HG03565 (cell line): ENCODE measurements around the gene DNAAF1.
A peak's percentile ranks its signal among the peaks of the same experiment; 100 is the strongest.
"Not testable (repeated sequence)": the region's sequence is repeated elsewhere in the genome, so short reads cannot be mapped to it uniquely, and the experiment has no call there.

Source experiments
- ATAC-seq: cut with Tn5 transposase; IDR thresholded peaks from one replicate; pipeline ENCODE4 v1.9.1; 2021; ENCODE audit warnings: mild to moderate bottlenecking, moderate library complexity; ENCODE audit not compliant: unreplicated experiment

Gene DNAAF1

DNA sequence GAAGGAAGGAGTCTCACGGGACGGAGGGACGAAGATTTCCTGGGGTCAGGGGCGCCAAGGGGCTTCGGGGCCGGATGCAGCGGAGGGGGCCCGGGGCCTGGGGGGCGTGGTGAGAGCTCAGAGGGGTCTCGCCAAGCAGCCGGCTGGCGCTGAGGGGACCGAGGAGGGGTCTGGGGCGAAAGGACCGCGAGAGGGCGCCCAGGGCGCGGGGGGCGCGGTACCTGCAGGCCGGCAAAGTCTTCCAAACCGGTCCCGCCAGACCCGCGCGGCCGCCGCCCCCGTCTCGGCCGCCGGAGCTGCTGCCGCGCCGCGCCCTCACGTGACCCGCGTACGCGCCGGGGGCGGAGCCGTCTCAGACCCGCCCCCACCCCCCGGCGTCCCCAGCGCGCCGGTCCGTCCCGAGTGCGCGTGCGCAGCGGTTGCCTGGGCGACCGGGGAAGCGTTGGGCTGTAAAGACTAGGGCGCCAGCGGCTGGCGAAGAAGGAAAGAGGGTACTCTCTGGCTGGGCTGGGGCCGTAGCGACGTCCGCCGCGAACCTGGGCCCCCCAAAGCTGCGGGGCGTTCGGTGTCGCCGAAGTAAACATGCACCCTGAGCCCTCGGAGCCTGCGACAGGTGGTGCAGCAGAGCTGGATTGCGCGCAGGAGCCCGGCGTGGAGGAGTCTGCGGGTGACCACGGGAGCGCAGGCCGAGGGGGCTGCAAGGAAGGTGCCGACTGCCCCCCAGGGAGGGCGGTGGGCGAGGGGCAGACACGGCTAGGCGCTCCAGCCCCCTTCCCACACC is at the start of gene DNAAF1, which contains the start of gene HSDL1:
Gene DNAAF1, plus strand, starts transcription at position 450 of the 781 bp plus-strand sequence. Its CDS starts 133 bp downstream, at position 583.
Gene HSDL1, minus strand, starts transcription at position 319 of the 781 bp plus-strand sequence. CDS start 13,856 bp downstream, outside the sequence.
- peak; percentile 81 for ATAC-seq

DNA sequence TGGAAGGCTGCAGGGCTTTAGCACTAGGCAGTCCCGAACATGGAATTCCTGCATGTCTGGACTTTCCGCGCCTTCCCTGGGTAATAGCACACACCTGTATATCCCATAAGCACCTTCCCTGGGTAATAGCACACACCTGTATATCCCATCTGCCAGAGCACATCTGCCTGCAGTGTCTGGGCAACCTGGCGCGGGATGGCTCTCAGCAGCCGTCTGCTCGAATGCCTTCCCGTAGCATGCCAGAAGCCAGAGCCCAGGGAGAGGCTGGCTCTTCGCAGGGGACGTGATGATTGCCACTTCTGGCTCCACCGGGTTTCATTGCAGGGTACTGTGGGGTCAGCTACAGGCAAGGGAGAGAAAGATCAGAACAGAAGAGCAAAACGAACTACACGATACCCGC is 49.6 kb upstream of the DNAAF1 start:
- ATAC-seq: no peak

DNA sequence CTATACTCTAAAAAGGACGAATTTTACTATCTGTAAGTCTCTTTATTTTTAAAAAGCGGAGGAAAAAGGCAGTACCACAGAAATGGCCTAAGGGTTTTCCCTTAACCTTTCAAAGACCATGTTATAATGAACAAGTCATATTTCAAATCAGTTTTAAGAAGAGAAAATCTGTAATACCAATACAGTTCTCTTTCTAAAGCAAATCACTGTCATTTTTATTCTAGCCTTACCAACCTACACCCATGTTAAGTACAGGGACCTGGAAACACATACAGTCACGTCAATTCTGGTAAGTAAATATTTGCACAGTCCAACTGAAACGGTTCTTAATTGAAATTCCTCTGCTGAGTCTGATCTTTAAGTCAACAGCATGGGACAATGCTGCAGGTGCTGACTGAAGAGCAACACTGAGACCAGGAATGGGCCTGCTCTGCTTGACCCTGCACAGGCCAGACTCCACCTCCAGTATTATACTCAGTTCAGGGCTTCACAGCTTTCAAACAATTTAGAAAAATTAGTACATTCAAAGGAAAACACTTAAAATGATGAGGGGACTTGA is 48.6 kb upstream of the DNAAF1 start:
- ATAC-seq: no peak

DNA sequence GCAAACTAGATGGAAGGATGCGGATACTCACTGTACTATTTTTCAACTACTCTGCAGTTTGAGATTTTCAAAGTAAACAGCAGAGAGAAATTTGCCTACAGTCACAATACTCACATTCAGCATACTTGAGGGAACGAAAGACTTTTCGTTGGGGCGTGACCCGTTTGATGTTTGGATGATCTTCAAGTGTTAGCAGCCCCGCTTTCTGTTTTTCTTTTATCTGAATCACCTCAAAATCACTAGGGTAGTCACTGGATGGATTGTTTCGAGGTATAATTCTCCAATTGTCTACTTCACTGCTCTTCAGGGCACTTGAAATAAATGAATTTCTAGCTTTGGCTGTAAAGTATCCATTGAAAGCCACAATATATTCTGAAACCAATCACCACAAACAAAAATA is 46.2 kb upstream of the DNAAF1 start:
- no peak for ATAC-seq

DNA sequence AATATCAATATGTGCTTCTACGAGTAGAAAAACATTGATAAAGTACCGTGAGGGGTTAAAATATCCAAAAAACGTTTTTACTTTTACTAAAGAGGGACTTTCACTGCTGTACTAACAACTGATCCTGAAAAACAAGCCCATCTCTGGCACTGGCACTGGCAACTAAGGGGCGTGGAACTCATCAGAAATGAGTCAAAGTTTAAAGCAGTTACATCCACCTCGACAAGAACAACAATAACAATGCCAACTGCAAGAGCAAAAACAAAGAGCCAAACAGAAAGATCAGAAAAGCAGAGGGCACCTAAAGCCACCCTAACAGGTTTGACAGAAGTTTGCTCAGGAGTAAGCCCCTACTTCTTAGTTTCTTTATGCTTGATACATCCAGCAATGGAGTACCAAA is 41.4 kb upstream of the DNAAF1 start:
- no peak for ATAC-seq

DNA sequence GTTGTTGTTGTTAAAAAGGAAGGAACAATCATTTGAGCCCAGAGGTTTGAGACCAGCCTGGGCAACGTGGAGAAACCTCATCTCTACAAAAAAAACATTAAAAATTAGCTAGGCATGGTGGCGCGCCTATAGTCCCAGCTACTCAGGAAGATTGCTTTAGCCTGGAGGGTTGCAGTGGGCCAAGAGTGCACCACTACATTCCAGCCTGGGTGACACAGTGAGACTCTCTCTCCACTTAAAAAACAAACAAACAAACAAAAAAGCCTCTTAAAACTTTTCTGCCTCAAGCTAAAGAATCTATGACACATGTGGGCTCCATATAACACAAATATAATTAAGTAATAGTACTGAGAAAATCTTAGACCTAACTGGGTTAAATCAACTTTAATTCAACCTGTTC is 40.9 kb upstream of the DNAAF1 start:
- no peak for ATAC-seq

DNA sequence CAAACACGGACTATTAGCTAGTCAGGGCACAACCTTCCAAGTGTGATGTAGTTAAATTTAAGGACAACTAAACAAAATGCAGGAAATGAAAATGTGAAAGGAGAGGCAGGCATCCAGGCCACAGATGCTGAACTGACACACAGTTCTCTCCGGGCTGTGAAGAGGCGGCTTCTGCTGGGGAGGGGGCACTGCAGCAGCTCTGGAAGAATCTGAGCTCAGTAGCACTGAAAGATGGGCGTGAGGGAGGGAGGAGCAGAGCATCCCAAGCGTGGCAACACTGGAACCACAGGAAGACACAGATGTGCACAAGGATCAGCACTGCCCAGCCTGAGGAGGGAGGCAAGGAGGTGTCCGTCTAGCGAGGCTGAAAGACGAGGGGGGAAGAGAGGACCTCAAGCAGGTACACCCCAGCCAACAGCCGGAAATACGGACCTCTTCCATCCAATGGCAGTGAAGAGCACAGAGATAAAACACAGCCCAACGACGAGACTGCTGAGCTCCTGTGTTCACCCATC is 39.8 kb upstream of the DNAAF1 start:
- ATAC-seq: no peak

DNA sequence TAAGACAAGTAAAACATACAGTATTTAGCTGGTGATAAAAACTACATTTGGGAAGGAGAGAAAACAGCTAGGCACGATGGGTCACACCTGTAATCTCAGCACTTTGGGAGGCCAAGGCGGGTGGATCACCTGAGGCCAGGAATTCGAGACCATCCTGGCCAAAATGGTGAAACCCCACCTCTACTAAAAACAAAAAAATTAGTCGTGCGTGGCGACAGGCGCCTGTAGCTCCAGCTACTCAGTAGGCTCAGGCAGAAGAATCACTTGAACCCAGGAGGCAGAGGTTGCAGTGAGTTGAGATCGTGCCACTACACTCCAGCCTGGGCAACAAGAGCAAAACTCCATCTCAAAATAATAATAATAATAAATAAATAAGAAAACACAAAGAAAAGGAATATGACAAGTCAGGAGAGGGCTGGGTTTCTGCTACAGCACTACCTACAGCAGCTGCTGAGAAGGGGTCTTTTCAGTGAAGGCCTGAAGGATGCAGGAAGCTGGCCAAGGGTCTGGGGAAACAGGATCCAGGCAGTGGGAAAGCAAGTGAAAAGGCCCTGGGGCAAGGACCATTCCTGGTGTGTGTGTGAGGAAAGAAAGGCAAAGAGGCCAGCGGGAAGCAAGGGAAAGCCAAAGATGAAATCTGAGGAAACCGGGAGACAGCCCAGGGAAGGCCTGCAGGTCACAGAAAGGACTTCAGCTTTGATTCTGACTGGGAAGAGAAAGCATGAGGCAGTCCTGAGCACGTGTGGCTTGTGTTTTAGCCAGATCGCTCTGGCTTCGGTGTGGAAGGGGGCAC is 39.0 kb upstream of the DNAAF1 start:
- no peak for ATAC-seq

DNA sequence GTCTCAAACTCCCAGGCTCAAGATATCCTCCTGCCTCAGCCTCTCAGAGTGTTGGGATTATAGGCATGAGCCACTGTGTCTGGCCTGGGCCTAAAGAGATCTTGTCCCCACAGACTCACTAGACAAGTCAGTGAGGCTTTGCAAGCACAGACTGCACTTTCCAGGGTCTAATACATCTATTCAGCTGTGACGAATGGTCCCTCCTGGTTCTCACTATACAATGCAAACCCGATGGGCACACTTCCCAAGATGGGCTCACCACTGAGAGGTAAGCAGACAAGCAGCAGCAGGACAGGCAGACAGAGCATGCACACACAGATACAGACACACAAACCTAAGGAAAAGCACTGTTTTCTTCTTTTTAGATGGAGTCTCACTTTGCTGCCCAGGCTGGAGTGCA is 37.2 kb upstream of the DNAAF1 start:
- no peak for ATAC-seq

DNA sequence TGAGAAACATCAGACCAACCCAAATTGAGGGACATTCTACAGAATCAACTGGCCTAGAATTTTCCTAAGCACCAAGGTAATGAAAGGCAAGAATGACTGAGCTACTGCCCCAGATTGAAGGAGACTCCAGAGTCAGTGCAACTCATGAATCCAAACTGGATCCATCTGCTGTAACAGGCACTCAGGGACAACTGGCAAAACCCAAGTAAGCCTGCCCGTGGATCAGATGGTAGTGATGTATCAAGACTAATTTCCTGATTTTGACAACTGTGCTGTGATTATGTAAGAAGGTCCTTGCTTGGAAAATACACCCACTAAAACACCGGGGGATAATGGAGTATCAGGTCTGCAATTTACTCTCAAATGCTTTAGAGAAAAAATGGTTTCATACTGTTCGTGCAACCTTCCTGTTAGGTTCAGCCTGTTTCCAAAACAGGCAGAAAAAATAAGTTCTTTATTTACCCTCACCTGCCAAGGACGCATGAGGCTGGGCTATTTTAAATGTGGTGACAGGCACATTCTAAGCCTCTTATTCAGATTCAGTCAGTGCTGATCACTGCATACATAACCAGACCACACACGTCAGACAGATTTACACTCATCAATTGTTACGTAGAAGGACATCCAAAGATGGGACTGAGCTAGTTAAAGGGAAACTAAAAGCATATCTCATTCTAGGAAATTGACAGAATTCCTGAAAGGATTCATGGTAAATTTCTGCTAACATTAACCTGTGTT is 35.3 kb upstream of the DNAAF1 start:
- no peak for ATAC-seq

DNA sequence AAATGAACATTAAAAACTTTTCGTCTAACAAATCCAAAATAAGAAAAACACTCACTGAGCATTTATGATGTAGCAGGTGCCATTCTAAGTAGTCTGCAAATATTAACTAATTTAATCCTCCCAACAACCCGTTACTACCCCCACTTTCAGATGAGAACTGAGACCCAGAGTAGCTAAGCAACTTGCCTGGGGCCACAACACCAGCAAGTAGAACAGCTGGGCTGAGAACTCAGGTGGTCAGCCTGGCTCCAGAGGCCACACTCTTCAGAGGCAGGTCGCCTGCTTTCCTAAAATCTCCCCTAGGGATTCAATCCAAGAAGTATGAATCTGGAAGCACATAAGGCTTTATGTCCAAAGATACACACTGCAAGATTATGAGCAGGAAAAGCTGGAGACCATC is 34.6 kb upstream of the DNAAF1 start:
- no peak for ATAC-seq

DNA sequence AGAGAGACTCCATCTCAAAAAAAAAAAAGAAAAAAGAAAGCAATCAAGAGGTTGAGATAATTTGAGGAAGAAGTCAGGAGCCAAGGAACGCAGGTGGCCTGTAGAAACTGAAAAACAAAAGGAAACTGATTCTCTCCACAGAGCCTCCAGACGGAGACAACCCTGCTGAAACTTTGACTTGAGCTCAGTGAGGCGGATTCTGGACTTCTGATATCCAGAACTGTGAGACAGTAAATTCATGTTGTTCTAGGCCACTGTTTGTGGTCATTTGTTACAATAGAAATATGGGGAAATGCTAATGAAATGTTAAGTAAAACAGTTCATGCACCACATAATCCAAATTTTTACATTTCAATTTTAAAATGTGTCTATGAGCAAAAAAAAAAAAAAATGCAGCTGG is 33.6 kb upstream of the DNAAF1 start:
- ATAC-seq: no peak

DNA sequence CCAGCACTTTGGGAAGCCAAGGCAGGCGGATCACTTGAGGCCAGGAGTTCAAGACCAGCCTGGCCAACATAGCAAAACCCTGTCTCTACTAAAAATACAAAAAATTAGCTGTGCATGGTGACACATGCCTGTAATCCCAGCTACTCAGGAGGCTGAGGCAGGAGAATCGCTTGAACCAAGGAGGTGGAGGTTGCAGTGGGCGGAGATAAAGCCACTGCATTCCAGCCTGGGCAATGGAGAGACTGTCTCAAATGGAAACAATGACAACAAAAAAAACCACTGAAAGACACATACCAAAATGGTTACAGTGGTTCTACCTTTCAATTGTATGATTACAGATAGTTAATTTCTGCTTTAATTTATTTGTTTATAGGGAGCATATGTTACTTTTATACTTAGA is 33.2 kb upstream of the DNAAF1 start:
- ATAC-seq: not testable (repeated sequence)

DNA sequence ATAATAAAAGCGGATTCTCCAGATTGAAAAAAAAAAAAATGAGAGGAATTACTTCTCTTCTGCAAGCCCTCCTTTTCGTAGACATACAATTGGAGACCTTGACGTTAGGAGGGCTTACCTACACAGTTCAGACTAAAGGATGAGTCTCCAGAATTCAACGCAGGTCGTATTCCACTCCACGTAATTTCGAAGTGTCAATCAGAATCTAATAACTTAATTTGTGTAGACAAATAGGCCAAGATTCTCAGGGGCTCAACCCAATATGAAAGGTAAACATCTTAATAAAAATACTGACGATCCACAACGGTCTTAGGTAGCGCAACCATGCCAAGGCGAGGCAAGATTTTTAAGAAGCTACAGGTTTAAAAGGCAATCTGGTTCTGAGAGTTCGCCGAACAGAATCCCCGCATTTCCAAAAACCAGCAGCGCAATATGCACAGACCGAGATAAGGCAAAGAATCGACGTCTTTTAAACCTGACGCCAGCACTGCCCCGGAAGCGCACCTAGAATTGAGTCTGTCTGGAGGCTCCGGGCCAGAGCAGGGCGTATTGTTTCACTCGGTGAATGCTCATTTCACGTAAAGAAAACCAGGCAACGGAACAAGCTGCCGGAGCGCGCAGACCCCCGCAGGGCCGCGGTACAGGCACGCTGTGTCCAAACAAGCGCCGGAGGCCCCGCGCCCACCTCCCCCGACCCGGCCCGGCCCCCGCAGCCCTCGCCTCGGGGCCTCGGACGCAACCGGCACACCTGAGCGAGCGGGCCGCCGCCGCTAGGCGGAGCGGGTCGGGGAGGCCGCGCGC is 29.0 kb upstream of the DNAAF1 start:
- ATAC-seq: no peak

DNA sequence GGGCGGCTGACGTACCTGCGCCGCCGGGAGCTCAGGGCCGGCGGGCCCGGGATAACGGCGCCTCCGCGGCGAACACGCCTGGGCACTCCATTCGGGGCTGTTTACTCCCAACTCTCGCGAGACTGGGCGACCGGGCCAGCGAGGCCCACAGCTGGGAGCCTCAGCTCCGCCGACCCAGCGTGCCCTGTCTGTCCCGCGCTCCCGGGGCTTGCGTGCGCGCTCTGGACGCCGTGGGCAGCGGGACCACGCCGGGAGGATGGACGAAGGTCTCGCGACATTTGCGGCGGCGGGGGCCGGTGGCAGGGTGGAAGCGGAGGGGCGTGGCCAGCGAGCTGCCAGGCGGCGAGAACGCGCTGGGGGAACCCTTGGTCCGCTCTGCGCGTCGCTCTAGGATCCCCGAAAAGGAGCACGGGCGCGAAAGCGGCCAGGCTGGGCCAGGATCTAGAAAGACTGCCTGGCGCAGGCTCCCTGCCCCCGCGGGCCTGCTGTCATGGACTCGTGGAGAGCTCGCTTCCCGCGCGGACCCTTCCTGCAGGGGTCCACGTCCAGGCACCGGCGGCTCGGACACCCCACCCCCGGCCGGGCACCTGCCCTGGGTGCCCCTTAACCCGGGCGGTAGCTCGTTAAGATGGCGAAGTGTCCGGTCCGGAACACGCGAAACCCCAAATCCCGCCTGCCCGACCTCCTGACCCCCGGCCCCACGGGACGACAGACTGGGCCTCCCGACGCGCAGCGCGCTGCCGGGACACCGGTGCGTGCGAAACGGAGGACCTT is 28.2 kb upstream of the DNAAF1 start, which contains the start of gene MBTPS1:
Gene MBTPS1, minus strand, starts transcription at position 223 of the 774 bp plus-strand sequence. CDS start 15,159 bp downstream, outside the sequence.
- peak; percentile 83 for ATAC-seq

DNA sequence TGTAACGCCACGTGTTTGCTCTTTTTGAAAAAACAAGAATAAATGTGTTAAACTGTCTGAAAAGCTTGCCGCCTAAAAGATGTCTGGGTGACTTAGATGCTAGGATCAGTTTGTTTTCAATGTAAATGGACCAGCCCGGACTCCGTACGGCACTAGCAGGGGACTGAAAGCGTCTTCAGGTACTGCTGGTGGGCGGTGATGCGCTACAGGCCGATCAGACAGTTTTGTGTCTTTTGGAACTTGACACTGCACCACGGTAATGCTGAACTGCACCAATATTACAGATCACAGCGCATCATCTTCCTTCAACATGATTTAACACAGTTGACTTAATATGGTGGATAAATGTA is 27.6 kb upstream of the DNAAF1 start:
- no peak for ATAC-seq

DNA sequence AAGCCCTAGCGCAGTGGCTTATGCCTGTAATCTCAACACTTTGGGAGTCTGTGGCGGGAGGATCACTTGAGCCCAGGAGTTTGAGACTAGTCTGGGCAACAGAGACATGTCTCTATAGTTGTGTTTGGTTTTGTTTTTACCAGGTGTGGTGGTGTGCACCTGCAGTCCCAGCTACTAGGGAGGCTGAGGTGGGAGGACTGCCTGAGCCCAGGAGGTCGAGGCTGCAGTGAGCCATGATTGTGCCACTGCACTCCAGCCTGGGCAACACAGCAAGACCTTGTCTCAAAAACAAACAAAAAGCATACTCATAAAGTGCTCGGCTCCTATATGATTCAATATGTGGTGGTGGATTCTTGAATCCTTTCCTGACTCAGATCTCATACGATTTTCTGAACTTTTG is 26.8 kb upstream of the DNAAF1 start:
- not testable (repeated sequence) for ATAC-seq

DNA sequence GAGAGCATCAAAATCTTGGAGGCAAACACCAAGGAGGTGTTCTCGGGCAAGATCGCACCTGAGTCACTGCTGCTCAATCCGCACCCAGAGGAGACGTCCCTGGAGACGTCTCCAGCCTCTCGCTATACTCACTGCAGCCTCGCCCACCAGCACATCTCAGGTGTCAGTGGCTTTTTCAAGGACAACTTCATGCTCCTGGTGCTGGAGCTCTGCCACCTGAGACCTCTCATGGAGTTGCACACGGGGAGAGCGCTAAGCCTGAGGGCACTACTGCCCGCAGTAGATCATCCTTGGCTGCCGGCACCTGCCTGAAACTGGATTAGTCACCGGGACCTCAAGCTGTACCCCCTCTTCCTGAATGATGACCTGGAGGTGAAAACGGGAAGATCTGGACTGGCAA is 25.7 kb upstream of the DNAAF1 start:
- no peak for ATAC-seq

DNA sequence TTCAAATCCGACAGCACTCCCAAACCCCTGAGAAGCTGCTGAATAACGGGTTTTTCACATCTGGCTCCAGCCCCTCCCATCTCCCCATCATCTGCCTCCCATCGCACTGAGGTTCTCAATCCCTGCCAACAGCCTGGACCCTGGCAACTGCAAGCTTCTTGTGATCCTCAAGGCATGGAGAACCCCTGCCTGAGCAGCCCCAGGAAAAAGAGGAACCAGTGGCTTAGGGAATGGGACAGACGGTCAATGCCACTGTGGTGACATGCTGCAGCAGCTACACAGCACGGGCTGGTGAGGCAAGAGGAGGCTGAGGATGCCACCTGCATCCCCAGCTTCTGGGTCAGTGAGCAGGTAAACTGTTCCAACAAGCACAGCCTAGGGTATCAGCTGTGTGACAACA is 25.1 kb upstream of the DNAAF1 start:
- no peak for ATAC-seq
